ENCODE data around the gene TRIO. TPM values are rescaled to one million over a fixed set of nuclear protein-coding genes. Genes with fewer than 3 reads are reported as not detected.

The TRIO gene
- total RNA-seq, 2 donors from 2014 or later = 62.0 to 137 TPM

DNA sequence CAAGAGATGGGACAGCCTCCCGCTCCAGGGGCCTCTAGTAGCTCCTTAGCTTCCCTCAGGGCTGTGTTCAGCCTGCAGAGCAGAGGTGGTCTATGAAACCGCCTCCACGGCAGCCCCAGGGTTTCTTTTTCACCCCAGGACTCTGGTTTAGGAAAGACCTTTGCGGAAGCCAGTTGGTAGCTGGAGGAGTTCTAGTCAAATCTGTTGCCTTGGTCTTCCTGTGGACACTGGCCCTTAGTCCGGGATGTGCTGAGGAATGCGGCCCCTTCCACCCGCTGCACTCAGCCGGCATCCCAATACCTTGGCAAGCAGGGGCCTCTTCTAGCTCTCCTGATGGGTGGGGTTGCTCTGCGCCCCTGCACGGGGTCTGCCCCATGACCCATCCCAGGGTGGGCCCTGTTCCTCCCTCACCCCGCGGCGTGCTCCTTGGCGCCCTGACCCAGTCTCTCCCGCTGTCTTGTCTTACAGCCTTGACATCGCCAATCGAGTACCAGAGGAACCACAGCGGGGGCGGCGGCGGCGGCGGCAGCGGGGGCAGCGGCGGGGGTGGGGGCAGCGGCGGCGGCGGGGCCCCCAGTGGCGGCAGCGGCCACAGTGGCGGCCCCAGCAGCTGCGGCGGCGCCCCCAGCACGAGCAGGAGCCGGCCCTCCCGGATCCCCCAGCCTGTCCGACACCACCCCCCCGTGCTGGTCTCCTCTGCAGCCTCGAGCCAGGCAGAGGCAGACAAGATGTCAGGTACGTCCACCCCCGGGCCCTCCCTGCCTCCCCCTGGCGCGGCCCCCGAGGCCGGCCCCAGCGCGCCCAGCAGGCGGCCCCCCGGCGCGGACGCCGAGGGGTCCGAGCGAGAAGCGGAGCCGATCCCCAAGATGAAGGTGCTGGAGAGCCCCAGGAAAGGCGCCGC is 344.1 kb downstream of the TRIO start:
- H3K36me3 ChIP-seq (replicated peaks in 1 of 2; ENCODE audit: insufficient read depth in 1 of 2, low read depth in 2 of 2) = peaks cover 6 to 14% of the 10 kb centered on the region in 2 donors
- no peak for TF ChIP-seq POLR2A (IDR thresholded peaks at IDR 0.05)
- TF ChIP-seq, protein P1, sequence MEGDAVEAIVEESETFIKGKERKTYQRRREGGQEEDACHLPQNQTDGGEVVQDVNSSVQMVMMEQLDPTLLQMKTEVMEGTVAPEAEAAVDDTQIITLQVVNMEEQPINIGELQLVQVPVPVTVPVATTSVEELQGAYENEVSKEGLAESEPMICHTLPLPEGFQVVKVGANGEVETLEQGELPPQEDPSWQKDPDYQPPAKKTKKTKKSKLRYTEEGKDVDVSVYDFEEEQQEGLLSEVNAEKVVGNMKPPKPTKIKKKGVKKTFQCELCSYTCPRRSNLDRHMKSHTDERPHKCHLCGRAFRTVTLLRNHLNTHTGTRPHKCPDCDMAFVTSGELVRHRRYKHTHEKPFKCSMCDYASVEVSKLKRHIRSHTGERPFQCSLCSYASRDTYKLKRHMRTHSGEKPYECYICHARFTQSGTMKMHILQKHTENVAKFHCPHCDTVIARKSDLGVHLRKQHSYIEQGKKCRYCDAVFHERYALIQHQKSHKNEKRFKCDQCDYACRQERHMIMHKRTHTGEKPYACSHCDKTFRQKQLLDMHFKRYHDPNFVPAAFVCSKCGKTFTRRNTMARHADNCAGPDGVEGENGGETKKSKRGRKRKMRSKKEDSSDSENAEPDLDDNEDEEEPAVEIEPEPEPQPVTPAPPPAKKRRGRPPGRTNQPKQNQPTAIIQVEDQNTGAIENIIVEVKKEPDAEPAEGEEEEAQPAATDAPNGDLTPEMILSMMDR (IDR thresholded peaks at IDR 0.05) = no peak
- no peaks in the 10 kb centered on the region for H3K9me3 ChIP-seq
- H3K27me3 ChIP-seq = no peaks in the 10 kb centered on the region
- H3K4me3 ChIP-seq = no peak overlapping the region
- H3K4me1 ChIP-seq = no peaks in the 10 kb centered on the region
- no peak overlapping the region for H3K27ac ChIP-seq
- no peak for DNase-seq
- intact Hi-C loops (cut with DNase I) = no loop called here
- 88 to 95% methylated on average over 16 to 42 of the region's 62 CpGs for WGBS, 2 donors
- ATAC-seq = peak; percentile 15

DNA sequence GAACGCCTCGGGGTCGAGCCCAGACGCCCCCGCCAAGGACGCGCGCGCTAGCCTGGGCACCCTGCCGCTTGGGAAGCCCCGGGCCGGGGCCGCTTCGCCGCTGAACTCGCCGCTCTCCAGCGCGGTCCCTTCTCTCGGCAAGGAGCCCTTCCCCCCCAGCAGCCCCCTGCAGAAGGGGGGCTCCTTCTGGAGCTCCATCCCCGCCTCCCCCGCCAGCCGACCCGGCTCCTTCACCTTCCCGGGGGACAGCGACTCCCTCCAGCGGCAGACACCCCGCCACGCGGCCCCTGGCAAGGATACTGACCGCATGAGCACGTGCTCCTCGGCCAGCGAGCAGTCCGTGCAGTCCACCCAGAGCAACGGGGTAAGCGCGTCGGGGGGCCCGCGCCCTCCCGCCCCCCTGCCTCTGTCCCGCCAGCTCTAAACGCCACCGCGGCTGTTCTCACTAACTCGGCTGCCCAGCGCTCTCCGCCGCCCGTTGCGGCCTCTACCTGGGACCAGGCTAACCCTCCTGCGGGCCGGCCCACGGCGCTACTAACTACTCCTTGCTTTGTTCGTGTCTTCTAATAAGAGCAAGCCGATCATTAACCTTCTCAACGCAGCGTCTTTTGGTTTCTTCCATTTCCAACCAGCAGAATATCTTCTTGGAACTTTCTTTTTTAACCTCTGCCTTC is 344.9 kb downstream of the TRIO start:
- WGBS, 2 donors = 93 to 96% methylated on average over 38 to 55 of the region's 60 CpGs
- no peak overlapping the region for H3K4me3 ChIP-seq
- ATAC-seq = peak; percentile 24
- no peak for TF ChIP-seq POLR2A (IDR thresholded peaks at IDR 0.05)
- TF ChIP-seq, protein P1 (IDR thresholded peaks at IDR 0.05) = no peak
- no peaks in the 10 kb centered on the region for H3K27me3 ChIP-seq
- DNase-seq = no peak
- H3K27ac ChIP-seq = no peak overlapping the region
- no peaks in the 10 kb centered on the region for H3K9me3 ChIP-seq
- intact Hi-C loops (cut with DNase I) = no loop called here
- no peaks in the 10 kb centered on the region for H3K4me1 ChIP-seq
- H3K36me3 ChIP-seq (replicated peaks in 1 of 2; ENCODE audit: insufficient read depth in 1 of 2, low read depth in 2 of 2) = peaks cover 6 to 12% of the 10 kb centered on the region in 2 donors

DNA sequence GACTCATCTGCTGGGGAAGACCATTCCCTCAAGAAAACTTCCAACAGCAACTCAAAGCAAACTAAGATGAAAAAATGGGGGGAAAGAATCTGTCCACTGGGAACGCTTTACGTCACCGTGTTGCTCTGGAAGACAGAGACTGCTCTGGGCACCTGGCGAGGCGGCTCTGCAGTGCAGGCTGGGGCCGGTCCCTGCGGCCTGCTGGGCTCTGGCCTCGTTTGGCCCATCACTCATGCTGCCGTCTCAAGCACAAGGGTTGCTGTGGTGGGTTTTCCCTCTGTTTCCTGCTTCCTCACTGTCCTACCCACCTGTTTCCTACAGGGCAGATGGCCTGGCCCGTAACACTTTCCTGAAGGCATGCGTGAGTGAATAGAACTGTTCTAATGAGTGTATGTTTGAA is 345.6 kb downstream of the TRIO start:
- Histone ChIP-seq H3K9me3 (no peaks in the 10 kb centered on the region), H3K4me1 (no peaks in the 10 kb centered on the region), H3K27me3 (no peaks in the 10 kb centered on the region), H3K36me3 (replicated peaks in 1 of 2; ENCODE audit: insufficient read depth in 1 of 2, low read depth in 2 of 2) (peaks cover 6 to 11% of the 10 kb centered on the region in 2 donors), H3K4me3 (no peak overlapping the region), H3K27ac (no peak overlapping the region)
- DNase-seq (no peak), ATAC-seq (no peak)
- 90 to 94% methylated on average over 11 of the region's 11 CpGs for WGBS, 2 donors
- no peak for TF ChIP-seq POLR2A (IDR thresholded peaks at IDR 0.05)
- intact Hi-C loops (cut with DNase I) = no loop called here

DNA sequence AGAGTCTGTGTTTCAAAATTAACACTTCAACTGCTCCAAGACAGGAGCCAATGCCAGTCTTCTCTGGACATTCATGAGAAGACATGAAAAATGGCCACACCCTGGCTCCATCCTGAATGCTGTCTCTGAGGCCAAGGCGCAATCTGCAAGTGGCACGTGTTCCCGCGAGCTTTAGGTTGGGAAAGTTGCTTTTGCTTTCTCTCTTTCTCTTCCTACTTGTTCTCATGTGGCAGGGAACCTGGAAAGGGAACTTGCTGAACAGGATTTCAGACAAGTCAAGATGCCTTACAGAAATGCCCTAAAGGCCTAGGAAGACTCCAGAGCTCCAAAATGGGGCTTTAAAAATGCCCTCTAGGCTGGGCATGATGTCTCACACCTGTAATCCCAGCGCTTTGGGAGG is 346.5 kb downstream of the TRIO start:
- intact Hi-C loops (cut with DNase I) = no loop called here
- Histone ChIP-seq H3K36me3 (replicated peaks in 1 of 2; ENCODE audit: insufficient read depth in 1 of 2, low read depth in 2 of 2) (peaks cover 6 to 10% of the 10 kb centered on the region in 2 donors), H3K27me3 (no peaks in the 10 kb centered on the region), H3K9me3 (no peaks in the 10 kb centered on the region), H3K4me3 (no peak overlapping the region), H3K4me1 (no peaks in the 10 kb centered on the region), H3K27ac (no peak overlapping the region)
- TF ChIP-seq POLR2A (IDR thresholded peaks at IDR 0.05) = no peak
- TF ChIP-seq, protein P1 (IDR thresholded peaks at IDR 0.05) = no peak
- WGBS, 2 donors = 76 to 91% methylated on average over 5 of the region's 5 CpGs
- DNase-seq (no peak), ATAC-seq (no peak)

DNA sequence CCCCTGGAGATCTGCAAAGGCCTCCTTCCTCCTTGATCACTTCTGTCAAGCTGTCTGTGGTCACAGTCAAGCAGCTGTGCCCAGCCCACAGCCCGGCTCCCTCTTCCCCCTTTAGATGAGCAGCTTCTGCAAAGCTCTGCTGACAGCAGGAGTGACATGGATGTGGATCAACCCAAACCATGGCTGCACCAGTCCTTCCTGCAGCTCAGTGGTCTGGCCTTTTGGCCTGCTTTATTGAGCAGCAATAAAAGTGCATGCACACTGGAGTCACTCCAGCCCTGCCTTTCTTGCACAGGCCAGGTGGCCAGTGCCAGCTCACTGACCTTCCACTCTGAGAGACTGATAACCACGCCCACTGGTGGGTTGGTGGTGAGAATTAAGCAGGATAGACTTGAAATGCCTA is 347.2 kb downstream of the TRIO start:
- intact Hi-C loops (cut with DNase I) = no loop called here
- Histone ChIP-seq H3K36me3 (replicated peaks in 1 of 2; ENCODE audit: insufficient read depth in 1 of 2, low read depth in 2 of 2) (peaks cover 6 to 7% of the 10 kb centered on the region in 2 donors), H3K4me1 (no peaks in the 10 kb centered on the region), H3K27me3 (no peaks in the 10 kb centered on the region), H3K9me3 (no peaks in the 10 kb centered on the region), H3K27ac (no peak overlapping the region), H3K4me3 (no peak overlapping the region)
- 58 to 75% methylated on average over 2 of the region's 2 CpGs for WGBS, 2 donors
- TF ChIP-seq, protein P1 (IDR thresholded peaks at IDR 0.05) = no peak
- no peak for TF ChIP-seq POLR2A (IDR thresholded peaks at IDR 0.05)
- ATAC-seq (no peak), DNase-seq (peak in 3 of 4 donors; percentile 32 to 50 (median 50))
